Muscle of back (tissue), 13 donors: ENCODE measurements around the gene CTRL. TPM values are rescaled to one million over a fixed set of nuclear protein-coding genes. Genes with fewer than 3 reads are reported as not detected.
"Not testable (repeated sequence)": the region's sequence is repeated elsewhere in the genome, so short reads cannot be mapped to it uniquely, and the experiment has no call there.

ENCODE experiments used
- DNase-seq, 3 donors: peaks; one replicate each; pipeline versions ENCODE4 v3.0.0 to v3.0.0-alpha.2; 2013
- long read RNA-seq, 9 donors: transcript quantifications; one replicate each; lab custom pipeline, GENCODE V29; 2026
- polyA plus RNA-seq, 10 donors: library from polyadenylated mRNA; unstranded; fragments of 120-200 nt; gene quantifications; one replicate each; pipeline ENCODE4 v1.2.1, GENCODE V29; 2013; ENCODE audit not compliant: insufficient read length in 10 of 10

CTRL gene
- 1 to 10 TPM; 1.5 to 5.4 (median 3.1) TPM for polyA plus RNA-seq
- long read RNA-seq, donor 1: 0 reads
- long read RNA-seq, donor 2: 0 reads
- long read RNA-seq, donor 3: 0 reads
- long read RNA-seq, donor 4: 0 reads
- long read RNA-seq, donor 5, partial matches to known transcripts: 30 of 36 reads
- long read RNA-seq, donor 5, other reads (novel, unspliced or antisense): 6 of 36 reads
- long read RNA-seq, donor 6: 0 reads
- long read RNA-seq, donor 7, partial matches to known transcripts: 0 of 1 reads
- long read RNA-seq, donor 7, other reads (novel, unspliced or antisense): 0 of 1 reads
- long read RNA-seq, donor 8: 0 reads
- long read RNA-seq, donor 9: 0 reads

GRCh38 chr16:67931712-67932461 is at the start of gene CTRL:
Gene CTRL (minus strand): TSS chr16:67931862. CDS start chr16:67931852, 10 bp downstream.
- no peak for DNase-seq

GRCh38 chr16:67979955-67980678 is 48.5 kb upstream of the CTRL start, which contains the start of gene DPEP3:
Gene DPEP3 (minus strand): TSS chr16:67980499. CDS start chr16:67980380, 119 bp downstream.
- DNase-seq: no peak

GRCh38 chr16:67977469-67978227 is 46.0 kb upstream of the CTRL start:
- DNase-seq: no peak

- DNase-seq: no peak
These were observed 45.3 kb upstream of the CTRL start for GRCh38 chr16:67977005-67977404.

- no peak for DNase-seq
These were observed 44.5 kb upstream of the CTRL start for GRCh38 chr16:67976205-67976604.

GRCh38 chr16:67975321-67976105 is 43.9 kb upstream of the CTRL start:
- DNase-seq: no peak

- DNase-seq: not testable (repeated sequence)
These were observed 40.6 kb upstream of the CTRL start for GRCh38 chr16:67972285-67972684.

- no peak for DNase-seq
These were observed 39.4 kb upstream of the CTRL start for GRCh38 chr16:67971111-67971510.

GRCh38 chr16:67969254-67970039 is 37.8 kb upstream of the CTRL start:
- peak in 1 of 3 donors; percentile 71 for DNase-seq

- DNase-seq: peak; percentile 88 to 96 (median 93)
These were observed 37.0 kb upstream of the CTRL start, which contains the start of gene SLC12A4 for GRCh38 chr16:67968400-67969253. Gene SLC12A4 (minus strand): TSS chr16:67968637. CDS start chr16:67968553, 84 bp downstream.

- peak in 2 of 3 donors; percentile 64 to 82 for DNase-seq
These were observed 36.3 kb upstream of the CTRL start for GRCh38 chr16:67967958-67968399.

- peak in 1 of 3 donors; percentile 42 for DNase-seq
These were observed 35.7 kb upstream of the CTRL start for GRCh38 chr16:67967183-67967957.

GRCh38 chr16:67966549-67967182 is 35.0 kb upstream of the CTRL start:
- no peak for DNase-seq

GRCh38 chr16:67965668-67966548 is 34.2 kb upstream of the CTRL start:
- no peak for DNase-seq

GRCh38 chr16:67964477-67965131 is 32.9 kb upstream of the CTRL start:
- DNase-seq: no peak
